Suppressor macrophage treated with lipopolysaccharide for 4 hours (primary cell): ENCODE data around the gene CIAPIN1.

Experiments
- DNase-seq: peaks from one replicate; pipeline ENCODE4 v3.0.0-alpha.2; 2020

CIAPIN1 gene

DNA sequence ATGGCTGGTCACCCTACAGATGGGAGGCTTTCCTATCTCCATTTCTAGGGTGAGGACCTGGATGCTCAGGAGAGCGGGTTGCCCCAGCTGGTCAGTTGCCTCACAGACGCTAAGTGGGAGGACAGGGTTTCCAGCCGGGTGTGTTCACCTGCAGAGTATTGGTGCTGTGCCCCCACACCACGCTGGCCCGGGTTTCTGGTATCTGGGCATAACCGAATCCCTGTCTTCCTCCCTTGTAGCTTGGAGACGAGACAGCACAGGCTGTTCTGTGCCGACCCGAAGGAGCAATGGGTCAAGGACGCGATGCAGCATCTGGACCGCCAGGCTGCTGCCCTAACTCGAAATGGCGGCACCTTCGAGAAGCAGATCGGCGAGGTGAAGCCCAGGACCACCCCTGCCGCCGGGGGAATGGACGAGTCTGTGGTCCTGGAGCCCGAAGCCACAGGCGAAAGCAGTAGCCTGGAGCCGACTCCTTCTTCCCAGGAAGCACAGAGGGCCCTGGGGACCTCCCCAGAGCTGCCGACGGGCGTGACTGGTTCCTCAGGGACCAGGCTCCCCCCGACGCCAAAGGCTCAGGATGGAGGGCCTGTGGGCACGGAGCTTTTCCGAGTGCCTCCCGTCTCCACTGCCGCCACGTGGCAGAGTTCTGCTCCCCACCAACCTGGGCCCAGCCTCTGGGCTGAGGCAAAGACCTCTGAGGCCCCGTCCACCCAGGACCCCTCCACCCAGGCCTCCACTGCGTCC is 65.2 kb downstream of the CIAPIN1 start:
- DNase-seq: no peak

DNA sequence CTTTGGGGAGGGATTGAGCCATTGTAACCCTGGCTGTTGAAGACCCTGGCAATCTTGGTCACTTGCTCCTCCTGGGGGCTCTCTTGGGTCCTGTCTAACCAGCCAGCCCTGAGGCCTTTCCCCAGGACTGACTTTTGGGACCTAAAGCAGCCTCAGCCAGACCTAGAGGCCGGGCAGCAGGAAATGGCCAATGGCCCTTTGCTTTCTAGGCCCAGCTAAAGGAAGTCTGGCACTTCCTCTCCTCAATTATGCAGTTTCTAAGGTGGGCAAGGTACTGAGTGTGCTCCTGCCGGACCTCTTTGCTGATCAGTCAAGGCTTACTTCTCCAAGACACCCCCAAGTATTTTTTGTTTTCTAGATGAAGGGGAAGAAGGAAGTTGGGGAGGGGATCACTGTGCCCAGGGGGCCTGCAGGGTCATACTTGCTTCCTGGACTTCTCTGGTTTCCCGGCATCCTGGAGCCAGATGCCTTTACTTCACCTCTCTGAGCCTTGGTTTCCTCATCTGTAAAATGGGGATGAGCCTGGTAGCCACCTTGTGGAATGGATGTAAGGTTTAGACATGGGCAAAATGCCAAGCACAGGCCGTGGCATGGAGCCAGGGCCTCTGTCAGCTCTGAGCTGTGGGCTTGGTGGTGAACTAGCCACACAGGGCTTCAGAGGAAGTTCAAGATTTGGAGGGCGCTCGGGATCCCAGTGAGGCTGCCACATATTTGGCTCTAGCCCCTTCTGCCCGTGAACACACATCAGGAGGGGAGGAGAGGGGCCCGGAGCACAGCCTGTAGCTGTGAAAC is 66.3 kb downstream of the CIAPIN1 start:
- DNase-seq: peak; percentile 29

DNA sequence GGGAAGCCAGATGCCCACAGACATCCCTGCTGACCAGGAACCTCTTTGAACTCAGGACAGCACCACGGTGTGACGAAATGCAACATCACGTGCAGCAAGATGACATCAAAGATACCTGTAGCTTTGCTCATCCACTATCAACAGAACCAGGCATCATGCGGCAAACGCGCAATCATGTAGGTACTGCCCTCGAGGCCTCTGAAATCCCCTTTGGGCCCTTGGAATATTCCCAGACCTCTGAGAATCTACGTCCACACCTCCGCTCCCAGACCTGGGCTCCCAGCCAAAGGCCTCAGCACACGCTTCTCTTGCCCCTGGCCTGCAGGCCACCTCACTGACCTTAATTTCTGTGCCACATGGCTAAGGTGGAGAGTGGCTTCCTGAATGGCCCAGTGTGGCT is 67.6 kb downstream of the CIAPIN1 start:
- no peak for DNase-seq
